GM21423 (cell line): Measurements from ENCODE around the gene HPCA.
"Not testable (repeated sequence)": the region's sequence is repeated elsewhere in the genome, so short reads cannot be mapped to it uniquely, and the experiment has no call there.

Source experiments
- ATAC-seq: cut with Tn5 transposase; IDR thresholded peaks from one replicate; pipeline ENCODE4 v1.9.1; 2021; ENCODE audit warnings: mild to moderate bottlenecking, moderate library complexity; ENCODE audit not compliant: unreplicated experiment

The HPCA gene

GRCh38 chr1:32900956-32901822, 14.9 kb downstream of the HPCA start, which contains the start of gene TMEM54:
TSS of gene TMEM54 (minus strand) at chr1:32901389. CDS start at chr1:32901238, 151 bp downstream.
- ATAC-seq, result no peak

- ATAC-seq, result no peak
Measured at GRCh38 chr1:32901823-32902534, 15.7 kb downstream of the HPCA start.

- no peak for ATAC-seq
Measured at GRCh38 chr1:32902535-32902920, 16.2 kb downstream of the HPCA start.

- no peak for ATAC-seq
Measured at GRCh38 chr1:32903991-32904785, 17.9 kb downstream of the HPCA start.

GRCh38 chr1:32904797-32905196, 18.5 kb downstream of the HPCA start:
- ATAC-seq, result no peak

GRCh38 chr1:32905588-32905987, 19.3 kb downstream of the HPCA start:
- ATAC-seq, result not testable (repeated sequence)

GRCh38 chr1:32906654-32907053, 20.4 kb downstream of the HPCA start:
- ATAC-seq, result no peak

- ATAC-seq, result no peak
Measured at GRCh38 chr1:32907435-32907834, 21.1 kb downstream of the HPCA start.

- no peak for ATAC-seq
Measured at GRCh38 chr1:32910319-32910718, 24.0 kb downstream of the HPCA start.

GRCh38 chr1:32915766-32916706, 29.7 kb downstream of the HPCA start:
- ATAC-seq, result no peak

GRCh38 chr1:32917521-32917920, 31.2 kb downstream of the HPCA start:
- no peak for ATAC-seq

GRCh38 chr1:32918179-32918578, 31.9 kb downstream of the HPCA start:
- no peak for ATAC-seq

- no peak for ATAC-seq
Measured at GRCh38 chr1:32919811-32920733, 33.8 kb downstream of the HPCA start.

GRCh38 chr1:32920833-32921232, 34.5 kb downstream of the HPCA start:
- ATAC-seq, result no peak

GRCh38 chr1:32924881-32925344, 38.6 kb downstream of the HPCA start:
- no peak for ATAC-seq

- ATAC-seq, result no peak
Measured at GRCh38 chr1:32925403-32926162, 39.3 kb downstream of the HPCA start.

GRCh38 chr1:32926562-32926961, 40.3 kb downstream of the HPCA start:
- ATAC-seq, result no peak

GRCh38 chr1:32927441-32927840, 41.1 kb downstream of the HPCA start:
- ATAC-seq, result no peak
